ENCODE measurements around the gene ADAM12. TPM values are rescaled to one million over a fixed set of nuclear protein-coding genes. Genes with fewer than 3 reads are reported as not detected.

Gene ADAM12
- total and polyA plus RNA-seq, 2 donors (not counting 3 experiments of a cell fraction or from before 2014, with no cell fraction given): 0.22 to 0.33 TPM

DNA sequence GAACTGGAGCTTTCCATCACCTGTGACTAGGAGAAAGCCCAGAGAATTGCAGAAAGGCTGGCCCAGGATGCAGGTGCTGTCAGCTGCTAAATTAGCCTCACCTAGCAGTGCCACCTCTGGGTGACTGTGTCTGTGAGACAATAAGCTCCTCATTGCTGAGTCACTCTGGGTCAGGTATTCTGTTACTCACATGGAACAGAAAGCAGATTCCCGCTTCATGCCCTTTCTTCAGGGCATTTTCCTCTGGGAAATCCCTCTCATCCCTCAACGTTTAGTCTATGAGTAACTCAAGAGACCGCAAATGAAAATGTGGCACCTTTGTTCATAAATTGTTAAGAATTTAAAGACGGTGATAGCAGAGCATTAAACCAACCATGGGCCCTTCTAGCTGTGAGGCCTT lies 184.0 kb downstream of the ADAM12 start:
- no peaks in the 10 kb centered on the region for H3K4me1 ChIP-seq (ENCODE audit: control insufficient read depth, extremely low read depth, insufficient read depth, low read length)
- no peak overlapping the region for H3K9ac ChIP-seq (replicated peaks; ENCODE audit: extremely low read depth, insufficient read depth, low read length)
- intact Hi-C loops (cut with micrococcal nuclease) (no loop called here), dilution Hi-C loops (cut with MboI; ENCODE audit: extremely low pct_ligation_motif_present, low sequenced_read_pairs) (no loop called here)
- no peaks in the 10 kb centered on the region for H4K20me1 ChIP-seq (replicated peaks; ENCODE audit: control insufficient read depth, extremely low read depth, insufficient read depth, low read length)
- no peaks in the 10 kb centered on the region for H3K9me1 ChIP-seq (replicated peaks; ENCODE audit: control insufficient read depth, extremely low read depth, insufficient read depth, low read length)
- no peak overlapping the region for H2AFZ ChIP-seq (ENCODE audit: low read depth, low read length)
- CTCF ChIA-PET: no interaction called here
- no peak overlapping the region for H3K27ac ChIP-seq (ENCODE audit: insufficient read depth, low read depth, low read length)
- TF ChIP-seq, protein P1, sequence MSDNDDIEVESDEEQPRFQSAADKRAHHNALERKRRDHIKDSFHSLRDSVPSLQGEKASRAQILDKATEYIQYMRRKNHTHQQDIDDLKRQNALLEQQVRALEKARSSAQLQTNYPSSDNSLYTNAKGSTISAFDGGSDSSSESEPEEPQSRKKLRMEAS (IDR thresholded peaks at IDR 0.05; ENCODE audit: insufficient read depth, insufficient read length): no peak
- TF ChIP-seq POLR2A (IDR thresholded peaks at IDR 0.05; ENCODE audit: low read depth, low read length) (no peak), EZH2 (IDR thresholded peaks at IDR 0.05; ENCODE audit: borderline replicate concordance, low read depth, low read length, severe bottlenecking) (no peak), MYC (IDR thresholded peaks at IDR 0.05; ENCODE audit: low read depth, low read length) (no peak)
- H3K9me3 ChIP-seq (replicated peaks; ENCODE audit: control insufficient read depth, insufficient read depth, low read length): no peaks in the 10 kb centered on the region
- H3K36me3 ChIP-seq (ENCODE audit: control insufficient read depth in 2 of 2, extremely low read depth in 1 of 2, insufficient read depth in 2 of 2, low read length in 2 of 2): no peaks in the 10 kb centered on the region
- FAIRE-seq (no peak), DNase-seq (ENCODE audit: low read depth, low spot score) (no peak)
- H3K79me2 ChIP-seq (ENCODE audit: control insufficient read depth, insufficient read depth, low read length): no peaks in the 10 kb centered on the region
- no peaks in the 10 kb centered on the region for H3K27me3 ChIP-seq (ENCODE audit: control insufficient read depth in 2 of 2, insufficient read depth in 2 of 2, low read length in 2 of 2)
- H3K4me3 ChIP-seq (replicated peaks in 1 of 3; ENCODE audit: insufficient read depth in 1 of 3, low read depth in 1 of 3, low read length in 3 of 3): no peak overlapping the region
- H3K4me2 ChIP-seq (ENCODE audit: insufficient read depth, low read length): no peak overlapping the region
- BruUV-seq (replicated peaks): no TSS peak
- POLR2A ChIA-PET: interaction anchor here (1.0 kb wide), 1 partner anchor 10 kb away, joined by 4 read pairs; no protein-coding TSS in a partner anchor

DNA sequence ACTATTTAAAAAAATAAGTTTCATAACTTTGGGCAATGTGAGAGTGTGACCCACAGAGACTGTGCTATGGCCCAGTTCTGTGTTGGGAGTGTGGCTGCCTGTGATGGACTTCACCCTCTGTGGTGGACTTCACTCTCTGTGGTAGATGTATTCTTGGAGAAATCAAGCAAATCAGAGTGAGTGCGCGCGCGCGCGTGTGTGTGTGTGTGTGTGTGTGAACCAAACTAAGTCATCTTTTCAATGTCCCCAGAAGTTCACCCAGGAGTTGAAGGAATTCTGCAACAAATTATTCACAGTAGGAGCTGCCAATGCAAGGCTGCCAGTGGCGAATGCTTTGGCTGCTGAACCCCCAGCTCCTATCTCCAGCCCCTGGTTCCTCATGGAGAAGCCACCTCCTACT lies 184.5 kb downstream of the ADAM12 start:
- CTCF ChIA-PET: no interaction called here
- no peaks in the 10 kb centered on the region for H3K9me1 ChIP-seq (replicated peaks; ENCODE audit: control insufficient read depth, extremely low read depth, insufficient read depth, low read length)
- DNase-seq (ENCODE audit: low read depth, low spot score) (no peak), FAIRE-seq (no peak)
- no peak overlapping the region for H3K27ac ChIP-seq (ENCODE audit: insufficient read depth, low read depth, low read length)
- H3K9me3 ChIP-seq (replicated peaks; ENCODE audit: control insufficient read depth, insufficient read depth, low read length): no peaks in the 10 kb centered on the region
- no TSS peak for BruUV-seq (replicated peaks)
- no peaks in the 10 kb centered on the region for H3K36me3 ChIP-seq (ENCODE audit: control insufficient read depth in 2 of 2, extremely low read depth in 1 of 2, insufficient read depth in 2 of 2, low read length in 2 of 2)
- H3K4me2 ChIP-seq (ENCODE audit: insufficient read depth, low read length): no peak overlapping the region
- POLR2A ChIA-PET: interaction anchor here (1.0 kb wide), 1 partner anchor 9 kb away, joined by 4 read pairs; no protein-coding TSS in a partner anchor
- intact Hi-C loops (cut with micrococcal nuclease): no loop called here
- no peaks in the 10 kb centered on the region for H3K79me2 ChIP-seq (ENCODE audit: control insufficient read depth, insufficient read depth, low read length)
- no peak overlapping the region for H2AFZ ChIP-seq (ENCODE audit: low read depth, low read length)
- H3K4me3 ChIP-seq (replicated peaks in 1 of 3; ENCODE audit: insufficient read depth in 1 of 3, low read depth in 1 of 3, low read length in 3 of 3): no peak overlapping the region
- no peaks in the 10 kb centered on the region for H3K27me3 ChIP-seq (ENCODE audit: control insufficient read depth in 2 of 2, insufficient read depth in 2 of 2, low read length in 2 of 2)
- dilution Hi-C loops (cut with MboI; ENCODE audit: extremely low pct_ligation_motif_present, low sequenced_read_pairs): no loop called here
- H4K20me1 ChIP-seq (replicated peaks; ENCODE audit: control insufficient read depth, extremely low read depth, insufficient read depth, low read length): no peaks in the 10 kb centered on the region
- H3K4me1 ChIP-seq (ENCODE audit: control insufficient read depth, extremely low read depth, insufficient read depth, low read length): no peaks in the 10 kb centered on the region
- no peak for TF ChIP-seq EZH2 (IDR thresholded peaks at IDR 0.05; ENCODE audit: borderline replicate concordance, low read depth, low read length, severe bottlenecking)
- no peak for TF ChIP-seq POLR2A (IDR thresholded peaks at IDR 0.05; ENCODE audit: low read depth, low read length)
- TF ChIP-seq POLR2AphosphoS5 (IDR thresholded peaks at IDR 0.05; ENCODE audit: insufficient read depth, low read depth, low read length): no peak
- TF ChIP-seq, protein P2, sequence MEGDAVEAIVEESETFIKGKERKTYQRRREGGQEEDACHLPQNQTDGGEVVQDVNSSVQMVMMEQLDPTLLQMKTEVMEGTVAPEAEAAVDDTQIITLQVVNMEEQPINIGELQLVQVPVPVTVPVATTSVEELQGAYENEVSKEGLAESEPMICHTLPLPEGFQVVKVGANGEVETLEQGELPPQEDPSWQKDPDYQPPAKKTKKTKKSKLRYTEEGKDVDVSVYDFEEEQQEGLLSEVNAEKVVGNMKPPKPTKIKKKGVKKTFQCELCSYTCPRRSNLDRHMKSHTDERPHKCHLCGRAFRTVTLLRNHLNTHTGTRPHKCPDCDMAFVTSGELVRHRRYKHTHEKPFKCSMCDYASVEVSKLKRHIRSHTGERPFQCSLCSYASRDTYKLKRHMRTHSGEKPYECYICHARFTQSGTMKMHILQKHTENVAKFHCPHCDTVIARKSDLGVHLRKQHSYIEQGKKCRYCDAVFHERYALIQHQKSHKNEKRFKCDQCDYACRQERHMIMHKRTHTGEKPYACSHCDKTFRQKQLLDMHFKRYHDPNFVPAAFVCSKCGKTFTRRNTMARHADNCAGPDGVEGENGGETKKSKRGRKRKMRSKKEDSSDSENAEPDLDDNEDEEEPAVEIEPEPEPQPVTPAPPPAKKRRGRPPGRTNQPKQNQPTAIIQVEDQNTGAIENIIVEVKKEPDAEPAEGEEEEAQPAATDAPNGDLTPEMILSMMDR (IDR thresholded peaks at IDR 0.05; ENCODE audit: extremely low read depth in 1 of 2, insufficient read depth in 1 of 2, low read depth in 1 of 2, low read length in 2 of 2): no peak
- no peak for TF ChIP-seq GATA2 (IDR thresholded peaks at IDR 0.05; ENCODE audit: insufficient read depth, insufficient read length, low read depth, low read length)
- TF ChIP-seq, protein P1 (IDR thresholded peaks at IDR 0.05; ENCODE audit: insufficient read depth, insufficient read length): no peak
- no peak for TF ChIP-seq MYC (IDR thresholded peaks at IDR 0.05; ENCODE audit: low read depth, low read length)
- TF ChIP-seq FOS (IDR thresholded peaks at IDR 0.05; ENCODE audit: borderline replicate concordance, insufficient read depth, low read length): no peak
- no peak for TF ChIP-seq JUN (IDR thresholded peaks at IDR 0.05; ENCODE audit: borderline replicate concordance, insufficient read depth, insufficient read length, low read depth)
- no peak overlapping the region for H3K9ac ChIP-seq (replicated peaks; ENCODE audit: extremely low read depth, insufficient read depth, low read length)
